Raji (cell line): ENCODE data around the gene GYG2.

ENCODE experiments used
- POLR2A ChIP-seq: IDR thresholded peaks from 2 replicates; pipeline ENCODE4 v1.6.1; 2011; ENCODE audit warnings: low read depth, low read length, control low read depth; ENCODE audit not compliant: insufficient read depth

Gene GYG2

DNA sequence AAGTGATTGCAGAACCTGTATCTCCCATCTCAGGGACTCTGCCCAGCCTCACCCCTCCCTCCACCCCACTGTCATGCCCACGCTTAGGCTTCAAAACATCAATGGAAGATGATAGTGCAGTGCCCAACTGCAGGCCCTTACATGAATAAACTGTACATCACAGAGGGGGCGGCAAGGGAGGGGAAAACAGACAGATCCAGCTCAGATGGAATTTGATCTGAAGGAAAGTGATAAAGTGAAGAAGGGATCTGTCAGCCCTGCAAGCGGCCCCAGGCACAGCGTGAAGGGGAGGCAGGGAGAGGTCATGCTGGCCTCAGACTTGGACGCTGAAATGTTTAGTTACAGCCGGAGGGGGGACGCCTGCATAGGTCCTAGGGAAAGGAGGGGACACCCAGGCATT is 38.5 kb downstream of the GYG2 start:
- TF ChIP-seq POLR2A: no peak

- TF ChIP-seq POLR2A: no peak
Measured at GRCh38 chrX:2870650-2871049, 41.9 kb downstream of the GYG2 start.

DNA sequence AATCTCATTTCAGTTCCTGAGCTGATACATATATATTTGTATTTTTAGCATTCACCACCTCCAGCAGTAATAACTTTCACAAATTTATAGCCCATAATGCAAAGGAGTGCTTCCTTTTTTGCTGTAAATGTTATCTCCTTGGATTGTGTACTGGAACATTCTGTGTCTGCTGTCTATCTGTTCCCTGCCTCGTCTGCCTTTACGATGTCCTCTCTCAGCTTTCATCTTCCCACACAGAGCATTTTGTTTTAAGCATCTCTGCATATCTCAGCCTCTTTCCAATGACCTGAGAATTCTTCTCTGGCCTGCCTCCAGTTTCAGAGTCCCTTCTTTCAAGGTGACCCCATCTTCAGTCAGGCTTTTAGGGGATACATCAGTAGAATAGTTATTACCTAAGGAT is 43.1 kb downstream of the GYG2 start:
- TF ChIP-seq POLR2A: no peak

GRCh38 chrX:2872671-2873277 is 44.0 kb downstream of the GYG2 start:
- TF ChIP-seq POLR2A: no peak

DNA sequence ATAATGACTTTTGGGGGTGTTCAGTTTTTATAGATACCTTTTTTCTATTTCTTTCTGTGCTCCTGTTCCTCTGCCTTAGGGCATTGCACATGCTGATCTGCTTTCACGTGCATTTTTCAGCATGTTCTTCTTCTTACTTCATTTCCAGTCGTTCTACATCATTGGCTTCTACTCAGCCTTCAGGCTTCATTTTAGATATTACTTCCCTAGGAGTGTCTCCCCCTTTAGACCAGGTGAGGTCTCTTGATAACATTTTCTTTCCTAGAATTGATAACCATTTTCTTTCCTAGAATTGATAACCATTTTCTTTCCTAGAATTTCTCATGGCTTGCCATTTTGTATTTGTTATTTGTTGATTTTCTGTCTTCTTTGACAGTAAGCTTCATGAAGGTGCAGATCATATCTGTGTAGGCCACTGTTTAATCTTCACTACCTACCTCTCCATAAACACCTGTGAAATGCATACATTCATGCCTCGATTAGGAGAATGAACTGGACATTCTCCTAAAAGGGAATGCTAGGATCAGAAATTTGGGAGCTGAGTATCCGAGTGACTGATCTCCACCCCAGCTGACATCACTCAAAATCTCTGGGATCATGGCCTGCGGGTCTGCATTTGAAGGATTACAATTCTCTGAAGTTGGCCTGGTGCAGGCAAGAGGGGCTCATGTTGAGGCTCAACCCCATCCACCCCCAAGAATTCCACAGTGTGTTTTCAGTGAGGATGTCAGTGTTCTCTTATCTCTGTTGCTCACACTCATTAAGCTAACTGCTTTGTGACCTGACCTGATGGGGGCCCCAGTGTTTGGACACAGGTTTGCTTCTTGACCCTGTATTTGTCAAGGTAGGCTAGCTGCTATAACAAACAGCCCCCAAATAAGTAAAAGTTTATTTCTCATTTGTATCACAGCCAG is 45.7 kb downstream of the GYG2 start:
- TF ChIP-seq POLR2A: no peak

DNA sequence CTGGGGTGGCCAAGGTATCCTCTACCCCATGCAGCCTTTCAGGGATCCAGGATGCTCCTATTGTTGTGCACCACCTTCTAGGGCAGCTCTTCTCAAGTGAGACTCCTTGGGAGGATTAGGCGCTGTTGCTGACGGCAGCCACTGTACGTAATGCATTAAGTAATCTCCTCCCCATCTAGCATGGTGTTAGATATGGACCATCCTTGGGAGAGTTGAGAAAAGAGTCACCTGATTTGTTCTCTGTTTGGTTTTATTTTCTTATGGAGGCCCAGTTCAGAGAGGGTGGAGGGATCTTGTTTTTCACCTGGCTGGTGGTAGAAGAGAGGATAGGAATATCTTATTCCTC is 46.4 kb downstream of the GYG2 start:
- TF ChIP-seq POLR2A: no peak

DNA sequence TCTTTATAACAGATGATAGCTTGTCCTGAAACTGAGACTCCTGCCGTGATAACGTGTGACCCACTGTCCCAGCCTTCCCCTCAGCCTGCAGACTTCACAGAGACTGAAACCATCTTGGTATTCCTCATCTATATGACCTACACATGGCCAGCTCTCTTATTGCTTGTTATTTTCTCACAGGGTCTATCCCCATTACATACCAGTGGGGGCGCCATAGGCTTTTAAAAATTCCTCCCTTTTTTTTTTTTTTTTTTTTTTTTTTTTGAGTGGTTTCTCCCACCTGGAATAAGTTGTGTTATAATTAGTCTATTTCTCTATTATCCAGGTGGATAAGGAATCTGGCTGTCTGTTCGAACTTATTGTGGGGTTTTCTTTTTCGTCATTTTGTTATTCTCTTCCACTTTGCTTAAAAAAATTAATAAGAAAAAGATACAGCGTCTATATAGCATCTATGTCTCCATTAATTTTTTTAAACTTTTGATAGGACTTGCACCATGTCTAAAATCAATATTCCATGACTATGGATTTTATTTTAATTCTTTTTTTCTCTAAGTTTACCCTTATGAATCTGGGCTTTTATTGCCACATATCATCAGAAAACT is 47.2 kb downstream of the GYG2 start:
- no peak for TF ChIP-seq POLR2A

DNA sequence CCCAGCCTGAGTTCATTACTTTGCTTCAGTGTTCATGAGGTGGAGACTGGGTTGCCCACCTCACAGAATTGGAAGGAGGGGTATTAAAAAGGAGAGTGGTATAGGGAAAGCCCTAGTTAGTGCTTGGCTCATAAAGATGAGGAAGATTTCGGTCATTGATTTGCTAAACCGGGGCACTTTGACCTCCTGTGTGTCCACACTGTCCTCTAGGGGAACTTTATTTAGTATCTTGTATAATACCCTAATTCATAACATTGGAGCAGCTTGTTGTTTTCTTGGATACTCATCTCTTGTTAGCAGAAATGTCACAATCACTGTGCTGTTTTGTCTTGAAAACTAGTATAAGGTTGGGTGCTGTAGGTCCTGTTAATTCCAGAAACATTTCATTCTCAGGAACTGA is 49.8 kb downstream of the GYG2 start:
- TF ChIP-seq POLR2A: no peak

DNA sequence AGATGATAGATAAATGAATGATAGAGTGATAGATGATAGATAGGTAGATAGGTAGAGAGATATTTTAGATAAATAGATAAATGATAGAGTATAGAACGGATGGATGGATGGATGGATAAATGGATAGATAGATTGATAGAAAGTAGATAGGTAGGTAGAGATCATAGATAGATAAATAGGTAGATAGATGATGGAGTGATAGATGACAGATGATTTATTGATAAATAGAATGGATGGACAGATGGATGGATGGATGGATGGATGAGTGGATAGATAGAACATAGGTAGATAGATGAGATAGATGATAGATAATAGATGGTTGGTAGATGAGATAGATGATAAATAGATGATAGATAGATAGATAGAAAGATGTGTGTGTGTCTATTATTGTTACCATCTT is 50.9 kb downstream of the GYG2 start:
- no peak for TF ChIP-seq POLR2A

- no peak for TF ChIP-seq POLR2A
Measured at GRCh38 chrX:2883770-2884169, 55.0 kb downstream of the GYG2 start.

DNA sequence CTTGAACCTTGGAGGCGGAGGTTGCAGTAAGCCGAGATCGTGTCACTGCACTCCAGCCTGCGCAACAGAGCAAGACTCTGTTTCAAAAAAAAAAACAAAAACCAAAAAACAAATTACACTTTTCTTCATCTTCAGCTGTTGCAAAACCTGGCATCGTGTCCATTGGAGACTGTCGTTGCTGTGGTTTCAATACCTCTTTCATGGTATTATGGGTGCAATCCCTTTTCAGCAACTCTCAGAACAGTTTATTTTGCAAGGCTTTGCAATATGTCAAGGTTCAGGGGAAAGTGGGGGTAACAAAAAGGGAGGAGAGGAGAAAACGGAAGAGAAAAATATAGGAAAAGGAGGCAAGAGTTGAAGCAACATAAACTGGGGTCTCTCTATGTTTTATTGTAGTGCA is 59.6 kb downstream of the GYG2 start:
- TF ChIP-seq POLR2A: no peak

DNA sequence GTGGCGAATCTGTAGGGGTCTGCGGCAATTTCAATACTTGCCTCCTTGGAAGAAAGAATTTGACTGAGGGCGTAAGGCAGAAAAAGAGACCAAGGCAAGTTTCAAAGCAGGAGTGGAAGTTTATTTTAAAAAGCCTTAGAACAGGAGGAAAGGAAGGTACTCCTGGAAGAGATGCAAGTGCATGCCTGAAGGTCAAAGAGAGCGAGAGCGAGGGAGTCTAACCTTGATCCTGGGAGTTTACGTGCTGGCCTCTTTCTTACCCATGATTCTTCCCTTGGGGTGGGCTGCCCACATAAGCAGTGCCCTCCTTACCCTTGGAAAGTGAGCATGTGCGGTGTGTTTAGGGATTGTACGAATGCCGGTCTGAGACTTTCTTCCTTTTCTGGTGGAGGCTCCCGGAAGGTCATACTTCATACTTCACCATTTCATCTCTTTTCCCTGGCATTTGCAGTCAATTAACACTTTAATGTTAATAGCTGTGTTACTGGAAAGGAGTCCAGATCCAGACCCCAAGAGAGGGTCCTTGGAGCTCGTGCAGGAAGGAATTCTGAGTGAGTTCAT is 60.4 kb downstream of the GYG2 start:
- TF ChIP-seq POLR2A: no peak

DNA sequence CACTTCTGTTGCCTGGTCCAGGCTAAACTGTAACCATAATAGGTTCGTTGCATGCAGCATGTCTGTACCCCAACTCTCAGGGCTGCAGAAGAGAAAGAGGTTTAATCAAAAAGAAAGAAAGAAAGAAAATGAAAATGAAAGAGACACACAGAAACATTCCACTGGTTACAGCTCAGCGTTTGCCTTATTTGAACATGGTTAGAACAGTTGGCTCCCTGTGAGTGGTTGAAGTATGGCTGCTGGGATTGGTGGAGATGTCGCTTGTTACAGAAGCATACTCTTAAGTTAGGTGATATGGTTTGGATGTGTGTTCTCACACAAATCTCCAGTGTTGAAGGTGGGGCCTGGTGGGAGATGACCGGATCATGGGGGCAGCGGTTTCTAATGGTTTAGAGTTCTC is 64.1 kb downstream of the GYG2 start:
- TF ChIP-seq POLR2A: no peak

- TF ChIP-seq POLR2A: no peak
Measured at GRCh38 chrX:2894885-2895292, 66.2 kb downstream of the GYG2 start.

- no peak for TF ChIP-seq POLR2A
Measured at GRCh38 chrX:2897311-2897689, 68.6 kb downstream of the GYG2 start.
